Neural cell (in vitro differentiated cells): ENCODE results near the gene HNRNPAB. TPM values are rescaled to one million over a fixed set of nuclear protein-coding genes. Genes with fewer than 3 reads are reported as not detected.
"Not testable (repeated sequence)": the region's sequence is repeated elsewhere in the genome, so short reads cannot be mapped to it uniquely, and the experiment has no call there.

Experiments
- H2AFZ ChIP-seq: fragments of 200-600, 300-800 bp; sonication (generic), shearing (Covaris generic); 2 replicates; pipeline ENCODE4 v1.6.0; 2014; ENCODE audit warnings: low read depth, mild to moderate bottlenecking, antibody characterized with exemption, low read length, moderate library complexity
- H3F3A ChIP-seq: fragments of 200-600 bp; shearing (Covaris generic); 2 replicates; pipeline ENCODE4 v1.6.1; 2016; ENCODE audit warnings: mild to moderate bottlenecking, moderate library complexity, mixed read lengths, antibody characterized with exemption, low read length; ENCODE audit not compliant: insufficient read depth, poor library complexity, severe bottlenecking
- H3K27ac ChIP-seq: fragments of 200-600, 300-800 bp; sonication (generic), shearing (Covaris generic); 2 replicates; pipeline ENCODE4 v1.5.1; 2014; ENCODE audit warnings: mild to moderate bottlenecking, low read length, moderate library complexity
- H3K27me3 ChIP-seq: fragments of 300-800, 200-600 bp; sonication (generic), shearing (Covaris generic); 2 replicates; pipeline ENCODE4 v1.6.0; 2014; ENCODE audit warnings: mild to moderate bottlenecking, low read depth, low read length, moderate library complexity; ENCODE audit not compliant: insufficient read depth
- H3K36me3 ChIP-seq: fragments of 300-800, 200-600 bp; sonication (generic), shearing (Covaris generic); 2 replicates; pipeline ENCODE4 v1.5.1; 2014; ENCODE audit warnings: mild to moderate bottlenecking, antibody characterized with exemption, low read length, moderate library complexity; ENCODE audit not compliant: insufficient read depth
- H3K4me2 ChIP-seq: fragments of 300-800, 200-600 bp; sonication (generic), shearing (Covaris generic); 2 replicates; pipeline ENCODE4 v1.6.0; 2014; ENCODE audit warnings: mild to moderate bottlenecking, low read length
- H3K4me3 ChIP-seq: fragments of 300-800, 200-600 bp; sonication (generic), shearing (Covaris generic); 2 replicates; pipeline ENCODE4 v1.5.1; 2014; ENCODE audit warnings: mild to moderate bottlenecking, low read length, moderate library complexity
- H3K79me2 ChIP-seq: fragments of 200-600 bp; shearing (Covaris generic); replicated peaks from 2 replicates; pipeline ENCODE4 v1.6.0; 2014; ENCODE audit warnings: mild to moderate bottlenecking, low read length, moderate library complexity; ENCODE audit not compliant: insufficient read depth
- H3K9ac ChIP-seq: fragments of 300-800, 200-600 bp; sonication (generic), shearing (Covaris generic); 2 replicates; pipeline ENCODE4 v1.6.1; 2016; ENCODE audit warnings: mild to moderate bottlenecking, low read length, mixed read lengths
- H3K9me2 ChIP-seq: fragments of 200-600 bp; shearing (Covaris generic); 2 replicates; pipeline ENCODE4 v1.6.1; 2016; ENCODE audit warnings: mild to moderate bottlenecking, low read length, mixed read lengths; ENCODE audit not compliant: insufficient read depth
- H3K9me3 ChIP-seq: fragments of 200-600, 300-800 bp; sonication (generic), shearing (Covaris generic); 2 replicates; pipeline ENCODE4 v1.6.1; 2016; ENCODE audit warnings: mild to moderate bottlenecking, mixed run types, low read length, moderate library complexity, mixed read lengths
- H4K20me1 ChIP-seq: fragments of 200-600 bp; shearing (Covaris generic); 2 replicates; pipeline ENCODE4 v1.6.1; 2016; ENCODE audit warnings: mild to moderate bottlenecking, mixed run types; ENCODE audit not compliant: insufficient read depth
- EP300 ChIP-seq: fragments of 450-650 bp; conservative IDR thresholded peaks from 2 replicates; pipeline ENCODE4 v1.6.1; 2014; ENCODE audit warnings: antibody characterized with exemption, mild to moderate bottlenecking, moderate library complexity; ENCODE audit not compliant: poor library complexity, severe bottlenecking
- EZH2 ChIP-seq: fragments of 200-600, 300-800 bp; shearing (Covaris generic), sonication (generic); IDR thresholded peaks from 2 replicates; pipeline ENCODE4 v1.6.1; 2014; ENCODE audit warnings: antibody characterized with exemption, low read length, borderline replicate concordance, mild to moderate bottlenecking; ENCODE audit not compliant: insufficient read depth, poor library complexity, severe bottlenecking
- MXI1 ChIP-seq: fragments of 450-650 bp; conservative IDR thresholded peaks from 2 replicates; pipeline ENCODE4 v1.6.1; 2014; ENCODE audit warnings: antibody characterized with exemption, mild to moderate bottlenecking; ENCODE audit not compliant: poor library complexity, severe bottlenecking
- POLR2AphosphoS5 ChIP-seq: IDR thresholded peaks from 2 replicates; pipeline ENCODE4 v1.6.1; 2012
- RAD21 ChIP-seq: fragments of 450-650 bp; conservative IDR thresholded peaks from 2 replicates; pipeline ENCODE4 v1.6.1; 2014; ENCODE audit warnings: antibody characterized with exemption, mild to moderate bottlenecking, moderate library complexity
- SMC3 ChIP-seq: fragments of 450-650 bp; conservative IDR thresholded peaks from 2 replicates; pipeline ENCODE4 v1.6.1; 2014; ENCODE audit warnings: antibody characterized with exemption, mild to moderate bottlenecking, moderate library complexity; ENCODE audit not compliant: poor library complexity
- TAF1 ChIP-seq: IDR thresholded peaks from 2 replicates; pipeline ENCODE4 v1.6.1; 2012; ENCODE audit warnings: low read depth
- polyA plus RNA-seq: library from polyadenylated mRNA; depleted of rRNA; stranded (reverse); fragments of >200 nt; gene quantifications from 2 replicates; pipeline ENCODE4 v1.2.3, GENCODE V29; 2014
- TF ChIP-seq, protein P1 (sequence below): IDR thresholded peaks from 2 replicates; pipeline ENCODE4 v1.6.1; 2012; ENCODE audit warnings: borderline replicate concordance
- TF ChIP-seq, protein P2 (sequence below): fragments of 450-650 bp; IDR thresholded peaks from 2 replicates; pipeline ENCODE4 v1.5.1; 2014; ENCODE audit warnings: antibody characterized with exemption, mild to moderate bottlenecking, moderate library complexity; ENCODE audit not compliant: poor library complexity, severe bottlenecking

Gene HNRNPAB
- polyA plus RNA-seq, 1 donor from 2014 or later = 129 TPM

DNA sequence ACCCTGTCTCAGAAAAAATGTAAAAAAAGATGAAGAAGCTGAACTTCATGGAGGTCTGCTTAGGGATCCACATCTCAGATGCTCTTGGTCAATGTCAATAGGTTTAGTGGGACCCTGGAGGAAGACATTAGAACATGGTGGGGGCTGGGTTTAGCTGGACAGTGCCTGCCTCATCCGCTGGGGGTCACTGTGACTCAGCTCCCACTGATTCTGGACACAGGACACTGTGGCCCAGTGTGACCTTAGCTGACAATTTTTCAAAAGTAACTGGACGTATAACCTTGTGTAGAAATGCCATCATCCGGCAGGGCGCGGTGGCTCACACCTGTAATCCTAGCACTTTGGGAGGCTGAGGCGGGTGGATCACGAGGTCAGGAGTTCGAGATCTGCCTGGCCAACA lies 7.3 kb upstream of the HNRNPAB start:
- H3K79me2 ChIP-seq = no peaks in the 10 kb centered on the region
- no peak overlapping the region for H3K4me3 ChIP-seq
- no peak overlapping the region for H2AFZ ChIP-seq
- H3K4me2 ChIP-seq = no peak overlapping the region
- TF ChIP-seq POLR2AphosphoS5 (no peak), MXI1 (no peak), EP300 (no peak), SMC3 (no peak), EZH2 (no peak), TAF1 (no peak), RAD21 (no peak)
- TF ChIP-seq, protein P1, sequence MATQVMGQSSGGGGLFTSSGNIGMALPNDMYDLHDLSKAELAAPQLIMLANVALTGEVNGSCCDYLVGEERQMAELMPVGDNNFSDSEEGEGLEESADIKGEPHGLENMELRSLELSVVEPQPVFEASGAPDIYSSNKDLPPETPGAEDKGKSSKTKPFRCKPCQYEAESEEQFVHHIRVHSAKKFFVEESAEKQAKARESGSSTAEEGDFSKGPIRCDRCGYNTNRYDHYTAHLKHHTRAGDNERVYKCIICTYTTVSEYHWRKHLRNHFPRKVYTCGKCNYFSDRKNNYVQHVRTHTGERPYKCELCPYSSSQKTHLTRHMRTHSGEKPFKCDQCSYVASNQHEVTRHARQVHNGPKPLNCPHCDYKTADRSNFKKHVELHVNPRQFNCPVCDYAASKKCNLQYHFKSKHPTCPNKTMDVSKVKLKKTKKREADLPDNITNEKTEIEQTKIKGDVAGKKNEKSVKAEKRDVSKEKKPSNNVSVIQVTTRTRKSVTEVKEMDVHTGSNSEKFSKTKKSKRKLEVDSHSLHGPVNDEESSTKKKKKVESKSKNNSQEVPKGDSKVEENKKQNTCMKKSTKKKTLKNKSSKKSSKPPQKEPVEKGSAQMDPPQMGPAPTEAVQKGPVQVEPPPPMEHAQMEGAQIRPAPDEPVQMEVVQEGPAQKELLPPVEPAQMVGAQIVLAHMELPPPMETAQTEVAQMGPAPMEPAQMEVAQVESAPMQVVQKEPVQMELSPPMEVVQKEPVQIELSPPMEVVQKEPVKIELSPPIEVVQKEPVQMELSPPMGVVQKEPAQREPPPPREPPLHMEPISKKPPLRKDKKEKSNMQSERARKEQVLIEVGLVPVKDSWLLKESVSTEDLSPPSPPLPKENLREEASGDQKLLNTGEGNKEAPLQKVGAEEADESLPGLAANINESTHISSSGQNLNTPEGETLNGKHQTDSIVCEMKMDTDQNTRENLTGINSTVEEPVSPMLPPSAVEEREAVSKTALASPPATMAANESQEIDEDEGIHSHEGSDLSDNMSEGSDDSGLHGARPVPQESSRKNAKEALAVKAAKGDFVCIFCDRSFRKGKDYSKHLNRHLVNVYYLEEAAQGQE = no peak
- TF ChIP-seq, protein P2, sequence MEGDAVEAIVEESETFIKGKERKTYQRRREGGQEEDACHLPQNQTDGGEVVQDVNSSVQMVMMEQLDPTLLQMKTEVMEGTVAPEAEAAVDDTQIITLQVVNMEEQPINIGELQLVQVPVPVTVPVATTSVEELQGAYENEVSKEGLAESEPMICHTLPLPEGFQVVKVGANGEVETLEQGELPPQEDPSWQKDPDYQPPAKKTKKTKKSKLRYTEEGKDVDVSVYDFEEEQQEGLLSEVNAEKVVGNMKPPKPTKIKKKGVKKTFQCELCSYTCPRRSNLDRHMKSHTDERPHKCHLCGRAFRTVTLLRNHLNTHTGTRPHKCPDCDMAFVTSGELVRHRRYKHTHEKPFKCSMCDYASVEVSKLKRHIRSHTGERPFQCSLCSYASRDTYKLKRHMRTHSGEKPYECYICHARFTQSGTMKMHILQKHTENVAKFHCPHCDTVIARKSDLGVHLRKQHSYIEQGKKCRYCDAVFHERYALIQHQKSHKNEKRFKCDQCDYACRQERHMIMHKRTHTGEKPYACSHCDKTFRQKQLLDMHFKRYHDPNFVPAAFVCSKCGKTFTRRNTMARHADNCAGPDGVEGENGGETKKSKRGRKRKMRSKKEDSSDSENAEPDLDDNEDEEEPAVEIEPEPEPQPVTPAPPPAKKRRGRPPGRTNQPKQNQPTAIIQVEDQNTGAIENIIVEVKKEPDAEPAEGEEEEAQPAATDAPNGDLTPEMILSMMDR = no peak
- H3K36me3 ChIP-seq = no peaks in the 10 kb centered on the region
- H3K9me2 ChIP-seq = no peaks in the 10 kb centered on the region
- no peaks in the 10 kb centered on the region for H3K9me3 ChIP-seq
- H3F3A ChIP-seq = no peaks in the 10 kb centered on the region
- no peak overlapping the region for H3K9ac ChIP-seq
- no peaks in the 10 kb centered on the region for H3K27me3 ChIP-seq
- H3K27ac ChIP-seq = no peak overlapping the region
- H4K20me1 ChIP-seq = no peaks in the 10 kb centered on the region

DNA sequence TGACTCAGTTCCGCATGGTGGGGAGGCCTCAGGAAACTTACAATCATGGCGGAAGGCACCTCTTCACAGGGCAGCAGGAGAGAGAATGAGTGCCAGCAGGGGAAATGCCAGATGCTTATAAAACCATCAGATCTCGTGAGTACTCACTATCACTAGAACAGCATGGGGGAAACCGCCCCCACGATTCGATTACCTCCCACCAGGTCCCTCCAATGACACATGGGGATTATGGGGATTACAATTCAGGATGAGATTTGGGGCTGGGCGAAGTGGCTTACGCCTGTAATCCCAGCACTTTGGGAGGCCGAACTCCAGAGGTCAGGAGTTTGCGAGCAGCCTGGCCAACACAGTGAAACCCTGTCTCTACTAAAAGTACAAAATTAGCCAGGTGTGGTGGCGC lies 6.2 kb upstream of the HNRNPAB start:
- H3K27ac ChIP-seq, H3K27me3 ChIP-seq, H3K9ac ChIP-seq, H4K20me1 ChIP-seq, H3K4me2 ChIP-seq, H2AFZ ChIP-seq, H3K9me2 ChIP-seq, H3K4me3 ChIP-seq, H3F3A ChIP-seq, H3K36me3 ChIP-seq, H3K9me3 ChIP-seq, H3K79me2 ChIP-seq: not testable (repeated sequence)

DNA sequence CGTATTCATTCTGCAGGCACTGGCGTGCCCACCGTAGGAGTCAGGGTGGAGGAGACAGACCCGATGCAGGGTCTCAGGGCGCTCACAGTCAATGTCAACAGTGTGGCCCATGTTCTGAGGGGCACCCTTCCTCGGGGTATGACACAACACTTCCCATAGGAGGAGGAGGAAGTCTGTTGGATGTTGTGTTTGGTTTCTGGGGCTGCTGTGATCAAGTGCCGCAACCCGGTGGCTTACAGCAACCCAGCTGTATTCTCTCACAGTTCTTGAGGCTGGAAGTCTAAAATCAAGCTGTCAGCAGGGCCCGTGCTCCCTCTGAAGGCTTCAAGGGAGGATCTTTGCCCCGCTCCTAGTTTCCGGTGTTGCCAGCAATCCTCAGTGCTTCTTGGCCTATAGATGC lies 5.6 kb upstream of the HNRNPAB start:
- no peaks in the 10 kb centered on the region for H3K79me2 ChIP-seq
- no peaks in the 10 kb centered on the region for H3F3A ChIP-seq
- no peaks in the 10 kb centered on the region for H3K27me3 ChIP-seq
- H3K36me3 ChIP-seq = no peaks in the 10 kb centered on the region
- no peak overlapping the region for H3K4me3 ChIP-seq
- H3K9me3 ChIP-seq = no peaks in the 10 kb centered on the region
- no peak overlapping the region for H3K4me2 ChIP-seq
- H2AFZ ChIP-seq = no peak overlapping the region
- TF ChIP-seq SMC3 (no peak), EP300 (no peak), MXI1 (no peak), TAF1 (no peak), EZH2 (no peak), RAD21 (no peak), POLR2AphosphoS5 (no peak)
- TF ChIP-seq, protein P2 = no peak
- TF ChIP-seq, protein P1 = no peak
- H3K9me2 ChIP-seq = no peaks in the 10 kb centered on the region
- no peak overlapping the region for H3K27ac ChIP-seq
- no peaks in the 10 kb centered on the region for H4K20me1 ChIP-seq
- H3K9ac ChIP-seq = no peak overlapping the region
